Measurements from ENCODE around the gene CLNK. TPM values are rescaled to one million over a fixed set of nuclear protein-coding genes. Genes with fewer than 3 reads are reported as not detected.

Gene CLNK
- total RNA-seq, 2 donors from 2014 or later, result not detected

DNA sequence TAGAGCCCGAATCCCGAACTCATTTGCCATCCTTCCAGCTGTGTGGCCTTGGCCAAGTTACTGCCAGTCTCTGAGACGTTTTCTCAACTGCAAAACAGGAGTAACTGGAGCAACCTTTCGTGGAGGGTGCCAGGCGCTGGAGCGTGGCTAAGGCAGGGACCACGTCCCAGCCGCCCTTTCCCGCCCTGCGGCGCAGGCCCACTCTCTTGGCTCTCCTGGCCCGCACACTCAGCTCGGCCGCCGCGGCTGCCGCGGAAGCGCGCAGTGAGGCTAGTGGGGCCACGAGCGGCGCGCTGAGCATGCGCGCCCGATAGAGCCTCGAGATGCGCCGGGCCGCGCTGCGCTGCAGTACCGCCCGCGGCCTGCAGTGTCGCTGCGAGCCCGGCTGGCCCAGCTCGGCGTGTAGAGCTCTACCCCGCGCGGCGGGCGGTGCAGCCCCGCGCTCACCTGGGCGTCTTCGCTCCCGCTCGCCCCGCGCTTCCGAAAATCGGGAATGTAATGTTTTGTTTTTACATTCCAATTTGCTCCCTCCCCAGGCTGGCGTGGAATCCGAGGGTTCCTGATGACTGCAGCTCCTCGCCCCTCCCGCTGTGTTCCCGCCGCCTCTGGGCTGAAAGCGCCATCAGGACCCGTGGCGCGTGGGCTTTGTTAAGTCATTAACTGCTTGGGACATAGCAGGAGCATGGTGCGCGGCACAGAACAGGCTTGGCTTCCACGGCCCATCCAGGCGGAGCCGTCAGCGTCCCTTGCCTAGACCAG lies 223.3 kb downstream of the CLNK start:
- no peak overlapping the region for H3K9ac ChIP-seq (ENCODE audit: extremely low read depth, low read length, poor library complexity, severe bottlenecking)
- peaks cover 58% of the 10 kb centered on the region for H3K27me3 ChIP-seq (ENCODE audit: control insufficient read depth, insufficient read depth, low read length, poor library complexity, severe bottlenecking)
- H3K9me3 ChIP-seq (ENCODE audit: control insufficient read depth, low read length), result no peaks in the 10 kb centered on the region
- 10 to 26% methylated on average over 17 to 72 of the region's 72 CpGs for WGBS, 2 experiments (ENCODE audit: insufficient coverage in 1 of 2, insufficient read length in 1 of 2)
- H3K27ac ChIP-seq (ENCODE audit: low read depth, low read length), result no peak overlapping the region
- Mint-ChIP-seq H3K27ac (no peak overlapping the region), H3K9me3 (no peaks in the 10 kb centered on the region), H3K27me3 (ENCODE audit: insufficient read depth) (peaks cover 81% of the 10 kb centered on the region), H3K36me3 (ENCODE audit: low read depth) (no peaks in the 10 kb centered on the region), H3K4me3 (peak overlapping the region; percentile 72), H3K4me1 (peaks cover 16% of the 10 kb centered on the region)
- H3K4me3 ChIP-seq (ENCODE audit: low read length), result peak overlapping the region; percentile 82
- H3K4me1 ChIP-seq (ENCODE audit: control insufficient read depth, insufficient read depth, low read length), result no peaks in the 10 kb centered on the region
- TF ChIP-seq, protein P1, sequence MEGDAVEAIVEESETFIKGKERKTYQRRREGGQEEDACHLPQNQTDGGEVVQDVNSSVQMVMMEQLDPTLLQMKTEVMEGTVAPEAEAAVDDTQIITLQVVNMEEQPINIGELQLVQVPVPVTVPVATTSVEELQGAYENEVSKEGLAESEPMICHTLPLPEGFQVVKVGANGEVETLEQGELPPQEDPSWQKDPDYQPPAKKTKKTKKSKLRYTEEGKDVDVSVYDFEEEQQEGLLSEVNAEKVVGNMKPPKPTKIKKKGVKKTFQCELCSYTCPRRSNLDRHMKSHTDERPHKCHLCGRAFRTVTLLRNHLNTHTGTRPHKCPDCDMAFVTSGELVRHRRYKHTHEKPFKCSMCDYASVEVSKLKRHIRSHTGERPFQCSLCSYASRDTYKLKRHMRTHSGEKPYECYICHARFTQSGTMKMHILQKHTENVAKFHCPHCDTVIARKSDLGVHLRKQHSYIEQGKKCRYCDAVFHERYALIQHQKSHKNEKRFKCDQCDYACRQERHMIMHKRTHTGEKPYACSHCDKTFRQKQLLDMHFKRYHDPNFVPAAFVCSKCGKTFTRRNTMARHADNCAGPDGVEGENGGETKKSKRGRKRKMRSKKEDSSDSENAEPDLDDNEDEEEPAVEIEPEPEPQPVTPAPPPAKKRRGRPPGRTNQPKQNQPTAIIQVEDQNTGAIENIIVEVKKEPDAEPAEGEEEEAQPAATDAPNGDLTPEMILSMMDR (conservative IDR thresholded peaks at IDR 0.05), result peak; percentile 99
- H3K36me3 ChIP-seq (ENCODE audit: control insufficient read depth, insufficient read depth, low read length), result no peaks in the 10 kb centered on the region
- DNase-seq, result peak; percentile 89

DNA sequence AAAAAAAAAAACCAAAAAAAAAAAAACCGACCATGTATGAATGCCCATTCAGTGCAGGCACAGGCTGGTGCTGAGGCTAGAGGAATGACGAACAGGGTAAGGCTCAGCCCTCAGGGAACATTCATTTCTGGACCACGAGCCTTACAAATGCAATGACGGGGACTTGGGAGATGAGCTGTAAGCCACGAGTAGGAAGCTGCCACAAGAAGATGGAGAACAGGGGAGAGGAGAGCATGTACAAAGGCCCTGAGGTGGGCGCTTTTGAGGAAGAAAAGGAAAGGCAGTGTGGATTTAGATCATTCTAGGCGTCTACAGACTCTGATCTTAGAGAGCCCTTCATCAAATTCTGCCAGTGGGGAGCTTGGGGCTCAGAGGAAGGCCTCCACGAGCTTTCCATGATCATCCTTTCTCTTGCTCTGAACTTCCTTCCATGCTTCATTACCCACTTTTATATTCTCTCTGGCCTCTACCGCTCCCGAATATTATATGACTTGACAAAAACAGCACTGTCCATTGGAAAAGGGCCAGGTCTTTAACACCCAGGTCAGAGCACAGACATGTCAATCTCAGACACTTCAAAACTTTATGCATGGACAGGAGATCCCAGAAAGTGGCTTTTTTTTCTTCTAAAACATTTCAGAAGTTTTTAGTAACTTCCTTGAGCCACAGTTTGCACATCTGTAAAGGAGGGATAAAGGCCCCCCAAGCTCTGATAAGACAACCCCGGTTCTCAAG lies 224.1 kb downstream of the CLNK start:
- Histone ChIP-seq H3K4me3 (ENCODE audit: low read length) (peak overlapping the region; percentile 82), H3K27me3 (ENCODE audit: control insufficient read depth, insufficient read depth, low read length, poor library complexity, severe bottlenecking) (peaks cover 58% of the 10 kb centered on the region)

DNA sequence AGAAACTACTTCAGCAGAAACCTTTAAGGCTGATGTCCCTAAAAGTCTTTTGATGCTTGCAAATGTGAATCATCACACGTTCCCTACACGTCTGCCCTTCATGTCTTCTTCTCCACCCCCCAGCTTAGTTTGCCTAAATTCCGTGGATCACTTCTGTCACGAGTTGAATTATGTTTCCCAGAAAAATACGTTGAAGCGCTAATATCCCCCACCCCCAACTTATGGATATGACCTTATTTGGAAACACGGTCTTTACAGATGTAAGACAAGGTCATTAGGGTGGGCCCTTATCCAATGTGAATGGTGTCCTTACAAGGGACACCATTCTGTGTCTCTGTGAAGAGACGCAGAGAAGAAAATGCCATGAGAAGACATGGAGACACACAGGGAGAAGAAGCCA lies 225.3 kb downstream of the CLNK start:
- Mint-ChIP-seq H3K9me3 (no peaks in the 10 kb centered on the region), H3K4me3 (no peak overlapping the region), H3K27me3 (ENCODE audit: insufficient read depth) (peaks cover 69% of the 10 kb centered on the region), H3K36me3 (ENCODE audit: low read depth) (peaks cover 6% of the 10 kb centered on the region), H3K4me1 (peaks cover 31% of the 10 kb centered on the region), H3K27ac (no peak overlapping the region)
- H3K4me1 ChIP-seq (ENCODE audit: control insufficient read depth, insufficient read depth, low read length), result no peaks in the 10 kb centered on the region
- TF ChIP-seq, protein P1 (conservative IDR thresholded peaks at IDR 0.05), result no peak
- H3K4me3 ChIP-seq (ENCODE audit: low read length), result no peak overlapping the region
- H3K9me3 ChIP-seq (ENCODE audit: control insufficient read depth, low read length), result no peaks in the 10 kb centered on the region
- no peak overlapping the region for H3K9ac ChIP-seq (ENCODE audit: extremely low read depth, low read length, poor library complexity, severe bottlenecking)
- peaks cover 58% of the 10 kb centered on the region for H3K27me3 ChIP-seq (ENCODE audit: control insufficient read depth, insufficient read depth, low read length, poor library complexity, severe bottlenecking)
- peaks cover 9% of the 10 kb centered on the region for H3K36me3 ChIP-seq (ENCODE audit: control insufficient read depth, insufficient read depth, low read length)
- WGBS, 2 experiments (ENCODE audit: insufficient coverage in 1 of 2, insufficient read length in 1 of 2), result 82 to 91% methylated on average over 6 to 8 of the region's 8 CpGs
- DNase-seq, result no peak
- H3K27ac ChIP-seq (ENCODE audit: low read depth, low read length), result no peak overlapping the region

More for the DNA sequence above, 224.1 kb downstream of the CLNK start:
- peaks cover 22% of the 10 kb centered on the region for H3K4me1 Mint-ChIP-seq
- no peaks in the 10 kb centered on the region for H3K9me3 Mint-ChIP-seq
- H3K36me3 Mint-ChIP-seq (ENCODE audit: low read depth), result no peaks in the 10 kb centered on the region
- Histone ChIP-seq H3K4me1 (ENCODE audit: control insufficient read depth, insufficient read depth, low read length) (no peaks in the 10 kb centered on the region), H3K9me3 (ENCODE audit: control insufficient read depth, low read length) (no peaks in the 10 kb centered on the region), H3K36me3 (ENCODE audit: control insufficient read depth, insufficient read depth, low read length) (no peaks in the 10 kb centered on the region), H3K9ac (ENCODE audit: extremely low read depth, low read length, poor library complexity, severe bottlenecking) (no peak overlapping the region), H3K27ac (ENCODE audit: low read depth, low read length) (no peak overlapping the region)
- peaks cover 80% of the 10 kb centered on the region for H3K27me3 Mint-ChIP-seq (ENCODE audit: insufficient read depth)
- 94 to 97% methylated on average over 8 to 11 of the region's 11 CpGs for WGBS, 2 experiments (ENCODE audit: insufficient coverage in 1 of 2, insufficient read length in 1 of 2)
- TF ChIP-seq, protein P1 (conservative IDR thresholded peaks at IDR 0.05), result no peak
- DNase-seq, result no peak
- H3K27ac Mint-ChIP-seq, result no peak overlapping the region
- H3K4me3 Mint-ChIP-seq, result peak overlapping the region; percentile 72
